Measurements from ENCODE around the gene RAB6A. TPM values are rescaled to one million over a fixed set of nuclear protein-coding genes. Genes with fewer than 3 reads are reported as not detected.
A peak's percentile ranks its signal among the peaks of the same experiment; 100 is the strongest.

The RAB6A gene
- total RNA-seq, 4 donors from 2014 or later = 95.5 to 124 (median 110) TPM

GRCh38 chr11:73655686-73656085, 105.2 kb downstream of the RAB6A start:
- ATAC-seq = no peak
- Histone ChIP-seq H3K36me3 (no peaks in the 10 kb centered on the region), H3K9me3 (no peaks in the 10 kb centered on the region), H3K4me1 (peaks cover under 1 to 3% of the 10 kb centered on the region in 2 donors), H3K4me3 (no peak overlapping the region), H3K27ac (no peak overlapping the region), H3K27me3 (no peaks in the 10 kb centered on the region)
- intact Hi-C loops (cut with DNase I; ENCODE audit: low total_unique reads) = no loop called here
- no peak for DNase-seq
- in situ Hi-C loops (cut with MboI; ENCODE audit: low sequenced_read_pairs in 4 of 4) = loop anchor here in 3 of 4 donors (5.0 to 10.0 kb wide), 2 partner anchors 33 to 251 kb away; no protein-coding TSS in a partner anchor
- no peak for TF ChIP-seq POLR2A (IDR thresholded peaks at IDR 0.05)
- TF ChIP-seq, protein P1, sequence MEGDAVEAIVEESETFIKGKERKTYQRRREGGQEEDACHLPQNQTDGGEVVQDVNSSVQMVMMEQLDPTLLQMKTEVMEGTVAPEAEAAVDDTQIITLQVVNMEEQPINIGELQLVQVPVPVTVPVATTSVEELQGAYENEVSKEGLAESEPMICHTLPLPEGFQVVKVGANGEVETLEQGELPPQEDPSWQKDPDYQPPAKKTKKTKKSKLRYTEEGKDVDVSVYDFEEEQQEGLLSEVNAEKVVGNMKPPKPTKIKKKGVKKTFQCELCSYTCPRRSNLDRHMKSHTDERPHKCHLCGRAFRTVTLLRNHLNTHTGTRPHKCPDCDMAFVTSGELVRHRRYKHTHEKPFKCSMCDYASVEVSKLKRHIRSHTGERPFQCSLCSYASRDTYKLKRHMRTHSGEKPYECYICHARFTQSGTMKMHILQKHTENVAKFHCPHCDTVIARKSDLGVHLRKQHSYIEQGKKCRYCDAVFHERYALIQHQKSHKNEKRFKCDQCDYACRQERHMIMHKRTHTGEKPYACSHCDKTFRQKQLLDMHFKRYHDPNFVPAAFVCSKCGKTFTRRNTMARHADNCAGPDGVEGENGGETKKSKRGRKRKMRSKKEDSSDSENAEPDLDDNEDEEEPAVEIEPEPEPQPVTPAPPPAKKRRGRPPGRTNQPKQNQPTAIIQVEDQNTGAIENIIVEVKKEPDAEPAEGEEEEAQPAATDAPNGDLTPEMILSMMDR (IDR thresholded peaks at IDR 0.05 in 4 of 5, conservative IDR thresholded peaks at IDR 0.05 in 1 of 5) = no peak

DNA sequence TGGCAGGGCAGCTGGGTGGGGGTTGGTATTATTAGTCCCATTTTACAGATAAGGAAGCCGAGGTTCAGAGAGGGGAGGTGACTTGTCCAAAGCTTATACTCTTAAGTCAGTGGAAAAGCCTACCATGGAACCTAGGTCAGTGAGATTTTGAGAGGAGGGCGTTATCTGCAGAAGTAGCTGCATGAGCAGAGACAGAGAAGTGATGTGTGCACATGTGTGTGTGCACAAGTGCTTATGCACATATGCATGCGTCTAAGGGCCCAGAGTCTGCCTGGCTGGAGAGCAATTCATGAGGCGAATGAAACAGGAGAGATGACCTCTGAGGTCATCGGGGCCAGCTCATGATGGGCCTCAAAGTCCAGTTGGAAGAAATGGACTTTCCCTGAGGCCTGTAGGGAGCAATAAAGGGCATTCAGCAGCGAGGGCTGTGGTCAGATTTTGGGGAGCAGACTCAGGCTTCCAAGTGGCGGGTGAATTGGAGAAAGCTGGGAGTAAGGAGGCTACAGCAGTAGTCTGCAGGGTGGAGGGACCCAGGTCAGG, 106.3 kb downstream of the RAB6A start:
- DNase-seq (no peak), ATAC-seq (no peak)
- Histone ChIP-seq H3K4me1 (no peaks in the 10 kb centered on the region), H3K27me3 (no peaks in the 10 kb centered on the region), H3K4me3 (no peak overlapping the region), H3K36me3 (no peaks in the 10 kb centered on the region), H3K9me3 (no peaks in the 10 kb centered on the region), H3K27ac (no peak overlapping the region)
- in situ Hi-C loops (cut with MboI; ENCODE audit: low sequenced_read_pairs in 4 of 4) = loop anchor here in 3 of 4 donors (5.0 to 10.0 kb wide), 2 partner anchors 32 to 250 kb away; no protein-coding TSS in a partner anchor
- intact Hi-C loops (cut with DNase I; ENCODE audit: low total_unique reads) = no loop called here
- TF ChIP-seq, protein P1 (IDR thresholded peaks at IDR 0.05 in 4 of 5, conservative IDR thresholded peaks at IDR 0.05 in 1 of 5) = no peak
- TF ChIP-seq POLR2A (IDR thresholded peaks at IDR 0.05) = no peak

DNA sequence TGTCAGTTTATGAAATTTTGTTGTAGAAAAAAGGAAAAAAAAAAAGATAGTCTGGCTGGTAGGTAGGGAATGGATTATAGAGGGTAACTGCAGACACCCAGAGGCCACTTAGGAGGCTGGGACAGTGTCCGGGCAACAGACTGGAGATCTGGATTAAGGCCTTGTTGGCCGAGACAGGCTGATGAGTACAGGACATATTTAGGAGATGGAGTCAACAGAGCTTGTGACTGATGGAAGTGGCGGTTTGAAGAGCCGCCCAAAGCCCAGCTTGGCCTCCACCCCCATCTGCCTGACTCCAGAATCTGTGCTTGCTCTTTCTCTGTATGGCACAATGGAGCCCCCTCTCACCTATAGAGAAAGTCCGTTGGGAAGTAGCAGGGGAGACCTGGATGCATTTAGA, 106.9 kb downstream of the RAB6A start:
- Histone ChIP-seq H3K4me3 (no peak overlapping the region), H3K36me3 (no peaks in the 10 kb centered on the region), H3K27me3 (no peaks in the 10 kb centered on the region), H3K27ac (no peak overlapping the region), H3K9me3 (no peaks in the 10 kb centered on the region), H3K4me1 (no peaks in the 10 kb centered on the region)
- in situ Hi-C loops (cut with MboI; ENCODE audit: low sequenced_read_pairs in 4 of 4) (loop anchor here in 3 of 4 donors (10.0 kb wide), 1 partner anchor 249 kb away; no protein-coding TSS in a partner anchor), intact Hi-C loops (cut with DNase I; ENCODE audit: low total_unique reads) (no loop called here)
- TF ChIP-seq, protein P1 (IDR thresholded peaks at IDR 0.05 in 4 of 5, conservative IDR thresholded peaks at IDR 0.05 in 1 of 5) = no peak
- no peak for TF ChIP-seq POLR2A (IDR thresholded peaks at IDR 0.05)
- DNase-seq = no peak
- ATAC-seq = peak; percentile 44 to 91

DNA sequence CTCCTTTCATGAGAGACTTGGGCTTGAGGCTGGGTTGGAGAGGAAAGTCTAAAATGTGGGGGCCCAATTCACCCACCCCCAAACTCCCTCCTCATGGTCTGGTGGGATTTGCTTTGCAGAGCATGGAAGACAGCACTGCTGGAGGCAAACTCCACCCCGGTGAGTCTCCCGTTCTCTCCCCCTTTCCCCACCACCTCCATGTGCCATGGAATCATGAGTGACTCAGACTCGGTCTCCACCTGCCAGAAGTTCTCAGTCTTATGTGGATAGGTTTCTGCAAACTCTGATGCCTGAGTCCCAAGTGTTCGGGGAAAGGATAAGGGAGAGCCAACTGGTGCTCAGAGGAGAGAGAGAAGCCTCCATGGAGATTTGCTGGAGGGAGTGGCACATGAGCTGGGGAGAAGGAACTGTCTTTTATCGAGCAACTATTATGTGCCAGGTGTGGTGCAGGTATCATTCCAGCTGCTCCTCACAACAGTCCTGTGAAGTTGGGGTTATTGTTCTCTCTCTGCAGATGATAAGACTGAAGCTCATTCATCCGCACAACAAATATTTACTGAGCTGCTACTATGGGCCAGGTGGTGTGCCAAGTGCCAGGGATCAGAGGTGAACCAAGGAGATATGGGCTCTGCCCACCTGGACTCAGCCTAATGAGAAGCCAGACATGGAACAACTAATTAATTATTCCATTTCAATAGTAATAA, 107.9 kb downstream of the RAB6A start:
- intact Hi-C loops (cut with DNase I; ENCODE audit: low total_unique reads) = no loop called here
- TF ChIP-seq POLR2A (IDR thresholded peaks at IDR 0.05) = no peak
- TF ChIP-seq, protein P1 (IDR thresholded peaks at IDR 0.05 in 4 of 5, conservative IDR thresholded peaks at IDR 0.05 in 1 of 5) = no peak

More for the DNA sequence above, 107.9 kb downstream of the RAB6A start:
- H3K4me3 ChIP-seq = no peak overlapping the region
- ATAC-seq (no peak), DNase-seq (no peak)
- no peaks in the 10 kb centered on the region for H3K27me3 ChIP-seq
- H3K4me1 ChIP-seq = no peaks in the 10 kb centered on the region
- no peaks in the 10 kb centered on the region for H3K9me3 ChIP-seq
- no peaks in the 10 kb centered on the region for H3K36me3 ChIP-seq
- in situ Hi-C loops (cut with MboI; ENCODE audit: low sequenced_read_pairs in 4 of 4) = loop anchor here in 3 of 4 donors (10.0 kb wide), 1 partner anchor 248 kb away; no protein-coding TSS in a partner anchor
- H3K27ac ChIP-seq = no peak overlapping the region
